ENCODE measurements around the gene TMC4. TPM values are rescaled to one million over a fixed set of nuclear protein-coding genes. Genes with fewer than 3 reads are reported as not detected.

TMC4 gene
- total and polyA plus RNA-seq, 2 donors (not counting 1 experiment from before 2014, with no cell fraction given), result not detected

GRCh38 chr19:54189735-54190502 is 17.0 kb upstream of the TMC4 start:
- intact Hi-C loops (cut with micrococcal nuclease), result loop anchor here (1.0 to 5.0 kb wide), 9 partner anchors 10 to 274 kb away; partner anchors contain the start of genes CNOT3, LENG1, NDUFA3 and PRPF31
- Histone ChIP-seq H2AFZ (ENCODE audit: insufficient read depth, low read depth, low read length, poor library complexity, severe bottlenecking) (peak overlapping the region; percentile 80), H3K79me2 (ENCODE audit: control insufficient read depth, insufficient read depth, low read length) (peaks cover 20% of the 10 kb centered on the region), H3K27ac (ENCODE audit: low read length in 2 of 2) (peak overlapping the region; percentile 96 to 99), H4K20me1 (ENCODE audit: control insufficient read depth, insufficient read depth, low read length, poor library complexity, severe bottlenecking) (peaks cover 19% of the 10 kb centered on the region), H3K27me3 (replicated peaks in 1 of 4; ENCODE audit: control extremely low read depth in 1 of 4, control insufficient read depth in 3 of 4, insufficient read depth in 4 of 4, low read length in 3 of 4) (no peaks in the 10 kb centered on the region), H3K9me3 (ENCODE audit: control extremely low read depth in 1 of 3, control insufficient read depth in 2 of 3, insufficient read depth in 1 of 3, low read length in 2 of 3) (no peaks in the 10 kb centered on the region), H3K9ac (ENCODE audit: low read length) (peak overlapping the region; percentile 83), H3K4me3 (ENCODE audit: control extremely low read depth in 1 of 5, extremely low read depth in 1 of 5, insufficient read depth in 1 of 5, low read depth in 2 of 5, low read length in 4 of 5) (peak overlapping the region; percentile 31 to 87 (median 81)), H3K4me2 (replicated peaks; ENCODE audit: low read depth, low read length, poor library complexity, severe bottlenecking) (peak overlapping the region; percentile 99), H3K4me1 (ENCODE audit: control insufficient read depth in 2 of 2, insufficient read depth in 2 of 2, low read length in 2 of 2) (peaks cover 18 to 22% of the 10 kb centered on the region in 2 donors), H3K36me3 (replicated peaks in 1 of 2; ENCODE audit: control extremely low read depth in 1 of 2, control insufficient read depth in 1 of 2, extremely low read depth in 1 of 2, insufficient read depth in 2 of 2, low read length in 1 of 2) (peaks cover 0 to 18% of the 10 kb centered on the region in 2 experiments)
- under 1% methylated on average over 64 of the region's 65 CpGs for WGBS (ENCODE audit: insufficient coverage)
- ATAC-seq (ENCODE audit: low read depth), result peak; percentile 51
- ChIA-PET POLR2A (interaction anchor here (0.5 to 4.5 kb wide), 18 partner anchors 9 to 2001 kb away, joined by 3 to 73 read pairs (median 5); partner anchors contain the start of genes CNOT3, LENG1, LENG8 and PRPF31), CTCF (interaction anchor here (0.6 to 4.7 kb wide), 18 partner anchors 11 to 291 kb away, joined by 3 to 50 read pairs (median 3); partner anchors contain the start of genes LENG1, RPS9 and TMC4)
- Mint-ChIP-seq H3K4me1 (peaks cover 32% of the 10 kb centered on the region), H3K9me3 (ENCODE audit: insufficient read depth) (no peaks in the 10 kb centered on the region), H3K4me3 (peak overlapping the region; percentile 94), H3K27me3 (no peaks in the 10 kb centered on the region), H3K27ac (peak overlapping the region; percentile 99)
- TF ChIP-seq EZH2 (IDR thresholded peaks at IDR 0.05; ENCODE audit: borderline replicate concordance, insufficient read depth, low read depth, low read length, poor library complexity, severe bottlenecking) (no peak), CTCF (IDR thresholded peaks at IDR 0.05) (no peak)
- DNase-seq, result peak; percentile 100

Data from B cell (primary cell).